ENCODE measurements around the gene PRDM15.

GRCh38 chr21:41901099-41901498 lies 22.0 kb upstream of the PRDM15 start:
- TF ChIP-seq CTCF (IDR thresholded peaks at IDR 0.05): no peak
- no peak for TF ChIP-seq POLR2AphosphoS5 (IDR thresholded peaks at IDR 0.05)
- no peak for TF ChIP-seq EP300 (IDR thresholded peaks at IDR 0.05)
